AG10803 (cell line): Measurements from ENCODE around the gene HACL1.
"Not testable (repeated sequence)": the region's sequence is repeated elsewhere in the genome, so short reads cannot be mapped to it uniquely, and the experiment has no call there.

Experiments used
- DNase-seq: peaks from one replicate; pipeline ENCODE4 v3.0.0; 2010; ENCODE audit warnings: low read depth
- H3K4me3 ChIP-seq: 2 replicates; pipeline ENCODE4 v1.5.1; 2011; ENCODE audit warnings: mild to moderate bottlenecking, low read length, control low read depth
- CTCF ChIP-seq: conservative IDR thresholded peaks from 2 replicates; pipeline ENCODE4 v1.5.1; 2011; ENCODE audit warnings: mild to moderate bottlenecking, low read length, control low read depth, inconsistent platforms

The HACL1 gene

GRCh38 chr3:15629860-15630597 lies 28.7 kb upstream of the HACL1 start:
- peak; percentile 79 for TF ChIP-seq CTCF
- peak; percentile 84 for DNase-seq
- peak overlapping the region; percentile 50 for H3K4me3 ChIP-seq

GRCh38 chr3:15628967-15629366 lies 27.6 kb upstream of the HACL1 start:
- no peak for DNase-seq
- no peak for TF ChIP-seq CTCF
- no peak overlapping the region for H3K4me3 ChIP-seq

- no peak for DNase-seq
- TF ChIP-seq CTCF = no peak
- no peak overlapping the region for H3K4me3 ChIP-seq
These were observed 22.4 kb upstream of the HACL1 start for GRCh38 chr3:15623535-15624440.

- H3K4me3 ChIP-seq, DNase-seq: not testable (repeated sequence)
These were observed 18.5 kb upstream of the HACL1 start for GRCh38 chr3:15619659-15620464.

- no peak overlapping the region for H3K4me3 ChIP-seq
- no peak for TF ChIP-seq CTCF
- DNase-seq = peak; percentile 27
These were observed 14.7 kb upstream of the HACL1 start for GRCh38 chr3:15616053-15616452.

- TF ChIP-seq CTCF = no peak
- no peak for DNase-seq
- no peak overlapping the region for H3K4me3 ChIP-seq
These were observed 13.6 kb upstream of the HACL1 start for GRCh38 chr3:15614958-15615357.

- no peak overlapping the region for H3K4me3 ChIP-seq
- DNase-seq = no peak
- TF ChIP-seq CTCF = no peak
These were observed 10.6 kb upstream of the HACL1 start for GRCh38 chr3:15612001-15612400.
